Stimulated activated memory B cell treated with anti-CD40 and anti-IgM and Interleukin-4, amounts not matched to agents 10 μg/mL and 1 μg/mL and 100 μg/mL, for 72 hours (primary cell): Measurements from ENCODE around the gene COG7.
"Not testable (repeated sequence)": the region's sequence is repeated elsewhere in the genome, so short reads cannot be mapped to it uniquely, and the experiment has no call there.

Experiments used
- ATAC-seq: fragments of 150-1000 bp; cut with Tn5 transposase; 2 replicates; pipeline ENCODE4 v1.10.0; 2021
- H3K27ac Mint-ChIP-seq: one replicate; pipeline ENCODE4 v1.8.0; 2022; ENCODE audit warnings: mild to moderate bottlenecking, mixed read lengths
- H3K27me3 Mint-ChIP-seq: one replicate; pipeline ENCODE4 v1.8.0; 2022; ENCODE audit warnings: mixed read lengths
- H3K36me3 Mint-ChIP-seq: one replicate; pipeline ENCODE4 v1.8.0; 2022; ENCODE audit warnings: mixed read lengths
- H3K4me1 Mint-ChIP-seq: one replicate; pipeline ENCODE4 v1.8.0; 2022; ENCODE audit warnings: mixed read lengths
- H3K4me3 Mint-ChIP-seq: one replicate; pipeline ENCODE4 v1.8.0; 2022; ENCODE audit warnings: mild to moderate bottlenecking, moderate library complexity, mixed read lengths
- H3K9me3 Mint-ChIP-seq: one replicate; pipeline ENCODE4 v1.8.0; 2022; ENCODE audit warnings: mixed read lengths

The COG7 gene

DNA sequence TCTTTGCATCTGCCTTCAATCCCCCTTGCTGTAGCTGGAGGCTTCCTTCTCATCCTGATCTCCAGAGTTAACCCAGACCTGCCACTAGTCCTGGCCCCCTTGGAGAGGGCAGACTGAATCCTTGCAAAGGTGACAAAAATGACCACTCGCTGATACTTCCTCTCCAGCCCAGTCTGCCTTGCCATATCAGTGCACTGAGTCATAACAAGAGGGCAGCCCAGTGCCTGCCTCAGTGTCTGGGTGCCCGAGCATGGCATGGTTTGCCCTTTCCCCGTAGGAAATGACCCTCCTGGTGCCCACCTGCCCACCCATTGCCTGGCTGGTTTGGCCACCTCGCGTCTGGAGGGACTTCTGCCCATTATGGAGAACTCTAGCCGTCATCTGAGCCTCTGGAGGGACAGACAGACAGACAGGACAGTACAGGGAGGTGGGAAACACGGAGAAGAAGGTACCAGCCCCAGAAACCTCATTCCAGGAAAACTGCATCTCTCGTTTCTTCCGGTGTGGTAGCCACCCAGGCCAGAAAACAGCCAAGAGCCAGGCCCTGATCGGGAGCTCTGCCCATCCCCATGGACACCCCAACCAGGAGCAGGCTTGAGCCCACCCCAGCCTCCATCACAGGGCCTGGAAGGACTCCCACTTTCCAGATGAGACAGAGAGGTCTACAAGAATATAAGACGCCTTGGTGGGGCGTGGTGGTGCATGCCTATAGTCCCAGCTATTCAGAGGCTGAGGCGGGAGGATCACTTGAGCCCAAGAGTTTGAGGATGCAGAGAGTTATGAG, 79.4 kb downstream of the COG7 start:
- Mint-ChIP-seq H3K27ac (no peak overlapping the region), H3K27me3 (peaks cover 59% of the 10 kb centered on the region), H3K4me1 (peaks cover 7% of the 10 kb centered on the region), H3K36me3 (no peaks in the 10 kb centered on the region), H3K4me3 (no peak overlapping the region), H3K9me3 (no peaks in the 10 kb centered on the region)
- ATAC-seq = no peak

DNA sequence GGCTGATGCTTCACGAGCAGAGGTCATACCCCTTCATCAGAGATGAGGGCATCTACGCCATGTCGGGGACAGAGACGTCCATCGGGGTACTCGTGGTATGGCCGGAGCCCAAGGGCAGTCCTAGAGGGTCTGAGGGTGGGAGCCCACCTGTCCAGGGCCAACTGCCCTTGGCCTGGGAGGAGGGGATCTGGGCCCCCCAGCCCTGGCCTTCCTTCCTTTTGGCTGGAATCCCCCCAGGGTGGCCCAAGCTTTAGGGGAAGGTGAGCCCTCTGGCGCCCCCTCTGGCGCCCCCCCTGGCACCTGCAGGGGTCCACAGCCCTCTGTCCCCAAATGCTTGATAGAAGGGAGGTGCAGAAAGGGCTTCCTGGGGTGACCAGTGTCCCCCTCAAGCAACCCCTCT, 81.6 kb downstream of the COG7 start:
- peaks cover 7% of the 10 kb centered on the region for H3K4me1 Mint-ChIP-seq
- H3K27ac Mint-ChIP-seq = no peak overlapping the region
- ATAC-seq = no peak
- no peaks in the 10 kb centered on the region for H3K36me3 Mint-ChIP-seq
- H3K9me3 Mint-ChIP-seq = no peaks in the 10 kb centered on the region
- peaks cover 44% of the 10 kb centered on the region for H3K27me3 Mint-ChIP-seq
- H3K4me3 Mint-ChIP-seq = no peak overlapping the region

DNA sequence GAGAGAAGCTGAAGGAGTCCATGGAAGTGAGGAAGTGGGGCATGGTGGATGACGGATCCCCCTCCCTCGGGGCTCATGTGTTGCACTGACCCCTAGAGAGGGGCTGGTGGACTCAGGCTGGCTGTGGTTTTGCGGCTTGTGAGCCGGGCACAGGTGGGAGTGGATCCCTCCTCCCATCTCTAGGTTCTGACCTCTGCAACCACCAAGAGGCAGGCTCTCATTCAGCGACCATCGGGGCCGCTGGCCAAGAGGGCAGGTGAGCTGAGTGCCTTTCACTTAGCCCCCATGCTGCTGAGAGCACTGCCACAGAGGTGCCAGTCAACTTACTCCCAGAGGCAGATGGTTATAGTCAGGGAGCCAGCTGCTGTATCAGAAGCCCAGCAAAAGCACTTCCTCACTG, 83.6 kb downstream of the COG7 start:
- H3K27me3 Mint-ChIP-seq = peaks cover 34% of the 10 kb centered on the region
- H3K4me1 Mint-ChIP-seq = peaks cover 19% of the 10 kb centered on the region
- H3K4me3 Mint-ChIP-seq = no peak overlapping the region
- H3K36me3 Mint-ChIP-seq = no peaks in the 10 kb centered on the region
- no peak for ATAC-seq
- H3K9me3 Mint-ChIP-seq = no peaks in the 10 kb centered on the region
- no peak overlapping the region for H3K27ac Mint-ChIP-seq

DNA sequence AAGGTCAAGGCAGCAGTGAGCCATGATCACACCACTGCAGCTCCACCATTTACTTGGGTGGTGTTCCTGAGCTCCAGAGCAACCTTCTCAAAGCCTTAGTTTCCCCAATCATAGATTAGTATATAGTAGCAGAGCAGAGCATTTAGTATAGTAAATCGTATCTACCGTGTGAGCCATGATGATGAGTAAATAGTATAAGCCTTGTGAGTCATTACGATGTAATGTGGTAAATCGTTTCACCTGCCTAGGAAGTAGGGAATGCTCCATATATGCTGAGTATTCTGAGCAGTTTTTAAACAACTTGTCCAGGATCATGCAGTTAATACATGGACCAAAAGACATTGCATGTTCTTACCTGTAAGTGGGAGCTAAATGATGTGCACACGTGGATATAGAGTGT, 84.5 kb downstream of the COG7 start:
- ATAC-seq = no peak

DNA sequence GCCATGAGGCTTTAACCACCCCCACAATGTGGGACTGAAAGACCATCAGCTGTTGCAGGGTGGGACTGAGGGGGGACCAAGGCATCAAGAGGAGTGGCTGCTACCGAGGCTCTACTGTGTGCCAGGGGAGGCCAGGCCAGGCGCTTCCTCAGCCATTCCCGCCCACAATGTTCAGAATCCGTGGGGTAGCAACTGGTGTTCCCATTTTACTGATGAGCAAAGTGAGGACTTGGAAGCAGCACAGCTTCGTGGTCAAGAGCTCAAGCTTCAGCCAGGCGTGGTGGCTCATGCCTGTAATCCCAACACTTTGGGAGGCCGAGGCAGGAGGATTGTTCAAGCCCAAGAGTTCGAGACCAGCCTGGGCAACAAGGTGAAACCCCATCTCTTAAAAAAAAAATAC, 85.0 kb downstream of the COG7 start:
- no peak overlapping the region for H3K27ac Mint-ChIP-seq
- ATAC-seq = no peak
- no peaks in the 10 kb centered on the region for H3K36me3 Mint-ChIP-seq
- peaks cover 12% of the 10 kb centered on the region for H3K4me1 Mint-ChIP-seq
- peaks cover 19% of the 10 kb centered on the region for H3K27me3 Mint-ChIP-seq
- no peak overlapping the region for H3K4me3 Mint-ChIP-seq
- H3K9me3 Mint-ChIP-seq = no peaks in the 10 kb centered on the region

More for the DNA sequence above, 84.5 kb downstream of the COG7 start:
- Mint-ChIP-seq H3K27me3 (peaks cover 24% of the 10 kb centered on the region), H3K9me3 (no peaks in the 10 kb centered on the region), H3K4me1 (peaks cover 16% of the 10 kb centered on the region), H3K27ac (no peak overlapping the region), H3K36me3 (no peaks in the 10 kb centered on the region), H3K4me3 (no peak overlapping the region)

DNA sequence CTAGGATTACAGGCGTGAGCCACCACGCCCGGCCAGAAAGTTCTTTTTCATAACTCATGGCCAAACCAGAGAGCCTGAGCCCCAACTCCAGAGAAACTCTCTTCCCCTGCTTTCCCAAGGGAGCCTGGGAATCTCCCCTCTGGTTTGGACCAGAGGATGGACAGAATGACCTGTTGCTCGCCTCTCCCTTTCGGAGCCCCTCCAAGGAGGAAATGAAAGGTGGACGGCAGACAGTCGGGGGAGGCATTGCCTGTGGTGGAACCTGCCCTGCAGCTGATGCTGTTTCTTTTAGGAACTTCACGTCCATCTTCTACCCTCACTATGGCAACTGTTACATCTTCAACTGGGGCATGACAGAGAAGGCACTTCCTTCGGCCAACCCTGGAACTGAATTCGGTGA, 85.4 kb downstream of the COG7 start:
- H3K4me3 Mint-ChIP-seq = no peak overlapping the region

DNA sequence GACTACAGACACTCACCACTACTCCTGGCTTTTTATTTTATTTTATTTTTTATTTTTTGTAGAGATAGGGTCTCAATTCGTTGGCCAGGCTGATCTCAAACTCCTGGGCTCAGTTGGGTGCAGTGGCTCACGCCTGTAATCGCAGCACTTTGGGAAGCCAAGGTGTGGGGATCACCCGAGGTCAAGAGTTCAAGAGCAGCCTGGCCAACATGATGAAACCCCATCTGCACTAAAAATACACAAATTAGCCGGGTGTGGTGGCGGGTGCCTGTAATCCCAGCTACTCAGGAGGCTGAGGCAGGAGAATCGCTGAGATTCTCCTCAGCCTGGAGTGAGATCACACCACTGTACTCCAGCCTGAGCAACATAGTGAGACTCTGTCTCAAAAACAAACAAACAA, 86.6 kb downstream of the COG7 start:
- Mint-ChIP-seq H3K27me3 (peaks cover 18% of the 10 kb centered on the region), H3K4me1 (peaks cover 12% of the 10 kb centered on the region)
- H3K27ac Mint-ChIP-seq, H3K36me3 Mint-ChIP-seq, H3K9me3 Mint-ChIP-seq, H3K4me3 Mint-ChIP-seq, ATAC-seq: not testable (repeated sequence)

More for the DNA sequence above, 85.4 kb downstream of the COG7 start:
- no peak for ATAC-seq
- H3K36me3 Mint-ChIP-seq = no peaks in the 10 kb centered on the region
- H3K9me3 Mint-ChIP-seq = no peaks in the 10 kb centered on the region
- peaks cover 18% of the 10 kb centered on the region for H3K27me3 Mint-ChIP-seq
- H3K4me1 Mint-ChIP-seq = peaks cover 12% of the 10 kb centered on the region
- H3K27ac Mint-ChIP-seq = no peak overlapping the region

DNA sequence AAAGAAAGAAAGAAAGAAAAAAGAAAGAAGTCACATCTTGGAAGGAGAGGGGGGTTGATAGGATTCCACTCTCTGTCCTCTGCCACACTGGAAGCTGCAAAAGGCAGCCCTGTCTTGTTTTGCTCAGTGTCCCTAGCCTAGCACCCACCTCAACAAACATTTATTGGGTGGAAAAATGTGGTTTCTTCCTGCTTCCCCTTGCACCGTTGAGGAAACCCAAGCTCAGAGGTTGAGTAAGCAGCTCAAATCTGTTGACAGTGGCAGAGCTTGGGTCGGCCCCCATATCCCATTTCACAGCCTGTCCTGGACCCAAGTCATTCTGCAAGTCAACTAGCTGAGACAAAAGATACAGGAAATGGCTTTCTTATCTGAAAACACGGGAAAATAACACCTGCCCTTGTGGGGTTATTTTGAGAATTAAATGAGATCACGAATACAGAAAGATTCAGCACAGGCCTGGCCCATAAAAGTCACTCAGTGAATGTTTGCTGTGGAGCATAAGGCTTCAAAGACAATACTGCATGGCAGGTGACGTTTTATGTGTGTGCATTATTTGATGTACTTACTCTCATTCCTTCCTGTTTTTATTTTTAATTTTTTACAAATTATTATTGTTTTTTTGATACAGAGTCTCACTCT, 87.3 kb downstream of the COG7 start:
- H3K4me1 Mint-ChIP-seq = peaks cover 12% of the 10 kb centered on the region
- peak overlapping the region; percentile 4 for H3K4me3 Mint-ChIP-seq
- peaks cover 15% of the 10 kb centered on the region for H3K27me3 Mint-ChIP-seq
- H3K9me3 Mint-ChIP-seq = no peaks in the 10 kb centered on the region
- H3K36me3 Mint-ChIP-seq = no peaks in the 10 kb centered on the region
- H3K27ac Mint-ChIP-seq = peak overlapping the region; percentile 46
- peak; percentile 35 for ATAC-seq

DNA sequence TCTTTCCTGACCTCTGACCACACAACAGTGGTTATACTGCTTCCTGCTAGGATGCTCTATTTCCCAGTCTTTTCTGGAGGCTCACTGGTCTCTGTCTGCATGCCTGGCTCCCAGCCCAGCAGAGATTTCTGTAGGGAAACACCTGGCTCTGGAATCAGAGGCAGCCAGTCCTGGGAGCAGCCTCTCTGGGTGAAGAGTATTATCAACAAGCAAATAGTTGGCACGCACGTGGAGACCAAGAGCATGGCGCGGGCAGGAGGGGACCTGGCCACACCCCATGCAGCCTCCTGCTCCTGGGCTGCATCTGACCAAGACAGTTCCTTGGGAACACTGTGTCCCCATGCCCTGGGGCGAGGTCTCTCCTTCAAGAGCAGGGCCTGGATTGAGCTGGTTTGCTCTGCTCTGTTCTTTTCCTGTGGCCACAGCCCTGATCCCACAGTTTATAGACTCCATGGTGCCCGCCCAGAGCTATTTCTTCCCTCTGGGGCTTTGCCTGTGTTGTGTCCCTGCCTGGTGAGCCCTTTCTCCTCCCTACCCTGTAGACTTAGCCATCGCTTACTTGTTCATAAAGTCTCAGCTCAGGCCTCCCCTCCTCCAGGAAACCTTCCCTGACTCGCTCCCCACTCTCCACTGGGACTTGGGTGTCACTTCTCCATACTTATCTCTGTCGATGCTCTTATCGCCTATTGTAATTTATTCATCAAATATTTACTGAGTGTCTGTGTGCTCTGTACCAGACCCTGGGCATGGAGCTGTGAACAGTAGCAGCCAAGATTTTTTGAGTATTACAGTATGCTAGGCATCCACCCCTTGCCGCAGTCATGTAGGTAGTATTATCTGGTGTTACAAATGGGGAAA, 90.3 kb downstream of the COG7 start:
- peaks cover 12% of the 10 kb centered on the region for H3K4me1 Mint-ChIP-seq
- H3K4me3 Mint-ChIP-seq = no peak overlapping the region
- H3K27me3 Mint-ChIP-seq = peaks cover 16% of the 10 kb centered on the region
- no peak overlapping the region for H3K27ac Mint-ChIP-seq
- H3K9me3 Mint-ChIP-seq = no peaks in the 10 kb centered on the region
- no peak for ATAC-seq
- no peaks in the 10 kb centered on the region for H3K36me3 Mint-ChIP-seq

DNA sequence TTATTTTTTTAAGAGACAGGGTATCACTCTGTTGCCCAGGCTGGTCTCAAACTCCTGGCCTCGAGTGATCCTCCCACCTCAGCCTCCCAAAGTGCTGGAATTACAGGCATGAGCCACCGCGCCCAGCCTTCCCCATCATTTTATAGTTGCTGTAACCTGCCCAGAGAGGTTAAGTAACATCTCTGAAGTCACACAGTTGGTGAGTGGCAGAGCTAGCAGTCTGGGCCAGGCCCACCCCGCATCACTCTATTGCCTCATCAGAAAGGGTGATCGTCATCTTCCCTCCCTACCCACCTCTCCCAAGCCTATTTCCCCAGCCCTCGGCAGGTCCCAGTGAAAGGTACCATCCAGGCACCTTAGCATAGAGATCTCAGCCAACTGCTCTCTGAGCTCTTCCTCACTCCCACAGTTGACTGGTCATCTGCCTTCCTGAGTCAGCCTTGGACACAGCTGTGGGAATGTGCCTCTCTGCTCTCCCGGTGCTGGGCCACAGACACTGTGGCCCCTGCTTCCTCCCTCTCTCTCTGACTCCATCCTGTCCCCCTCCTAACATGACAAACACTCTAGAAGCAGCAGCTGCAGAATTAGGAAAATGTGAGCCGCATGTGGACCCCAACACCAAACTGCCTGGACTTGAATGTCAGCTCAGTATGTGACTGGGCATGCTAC, 93.8 kb downstream of the COG7 start:
- Mint-ChIP-seq H3K4me3 (no peak overlapping the region), H3K9me3 (no peaks in the 10 kb centered on the region), H3K27me3 (peaks cover 8% of the 10 kb centered on the region), H3K27ac (no peak overlapping the region), H3K4me1 (no peaks in the 10 kb centered on the region), H3K36me3 (no peaks in the 10 kb centered on the region)
- ATAC-seq = no peak

DNA sequence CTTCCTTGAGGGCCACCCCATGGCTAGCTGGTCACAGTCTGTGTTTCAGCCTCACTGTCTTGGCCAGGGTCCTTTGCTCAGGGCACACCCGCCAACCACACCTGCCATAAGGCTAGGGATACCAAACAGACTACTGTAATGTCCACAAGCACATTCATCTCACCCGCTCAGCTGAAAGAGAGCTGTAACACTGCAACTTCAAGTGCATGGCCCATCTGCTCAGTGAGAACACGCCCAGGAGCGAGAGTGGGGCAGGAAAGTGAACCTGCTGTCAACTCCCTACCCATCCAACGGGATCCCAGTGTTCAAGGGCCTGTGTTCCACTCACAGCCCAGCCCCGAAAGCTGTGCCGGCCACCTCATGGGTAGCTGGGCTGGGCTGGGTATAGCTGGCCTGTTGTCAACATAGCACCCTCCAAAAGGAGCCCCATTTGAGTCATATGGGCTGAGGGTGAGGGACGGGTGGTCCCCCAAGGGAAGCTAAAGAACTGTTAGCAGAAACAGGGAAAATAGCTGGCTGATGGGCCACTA, 95.2 kb downstream of the COG7 start:
- ATAC-seq = no peak
- H3K4me1 Mint-ChIP-seq = no peaks in the 10 kb centered on the region
- no peak overlapping the region for H3K4me3 Mint-ChIP-seq
- no peaks in the 10 kb centered on the region for H3K36me3 Mint-ChIP-seq
- peaks cover 8% of the 10 kb centered on the region for H3K27me3 Mint-ChIP-seq
- H3K27ac Mint-ChIP-seq = no peak overlapping the region
- H3K9me3 Mint-ChIP-seq = no peaks in the 10 kb centered on the region

DNA sequence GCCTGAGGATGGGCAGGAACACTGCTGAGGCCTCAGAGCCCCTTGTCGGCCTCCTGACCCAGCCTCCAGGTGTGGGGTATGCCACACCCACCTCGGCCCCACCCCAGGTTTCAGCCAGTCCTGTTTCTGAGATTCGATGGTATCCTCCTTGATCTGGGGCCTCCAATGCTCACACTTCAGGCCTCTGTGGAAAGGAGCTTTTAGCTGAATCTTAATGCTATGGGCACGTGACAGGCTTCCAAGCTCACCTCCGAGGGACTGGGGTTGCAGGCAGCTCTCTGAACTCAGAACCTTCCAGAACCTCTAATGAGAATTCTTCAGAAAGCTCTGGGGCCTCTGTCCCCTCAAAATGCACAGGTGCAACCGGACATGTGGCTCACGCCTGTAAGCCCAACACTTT, 96.0 kb downstream of the COG7 start:
- Mint-ChIP-seq H3K27ac (no peak overlapping the region), H3K27me3 (peaks cover 10% of the 10 kb centered on the region), H3K9me3 (peaks cover 6% of the 10 kb centered on the region), H3K4me1 (no peaks in the 10 kb centered on the region), H3K4me3 (no peak overlapping the region), H3K36me3 (no peaks in the 10 kb centered on the region)
- ATAC-seq = no peak

DNA sequence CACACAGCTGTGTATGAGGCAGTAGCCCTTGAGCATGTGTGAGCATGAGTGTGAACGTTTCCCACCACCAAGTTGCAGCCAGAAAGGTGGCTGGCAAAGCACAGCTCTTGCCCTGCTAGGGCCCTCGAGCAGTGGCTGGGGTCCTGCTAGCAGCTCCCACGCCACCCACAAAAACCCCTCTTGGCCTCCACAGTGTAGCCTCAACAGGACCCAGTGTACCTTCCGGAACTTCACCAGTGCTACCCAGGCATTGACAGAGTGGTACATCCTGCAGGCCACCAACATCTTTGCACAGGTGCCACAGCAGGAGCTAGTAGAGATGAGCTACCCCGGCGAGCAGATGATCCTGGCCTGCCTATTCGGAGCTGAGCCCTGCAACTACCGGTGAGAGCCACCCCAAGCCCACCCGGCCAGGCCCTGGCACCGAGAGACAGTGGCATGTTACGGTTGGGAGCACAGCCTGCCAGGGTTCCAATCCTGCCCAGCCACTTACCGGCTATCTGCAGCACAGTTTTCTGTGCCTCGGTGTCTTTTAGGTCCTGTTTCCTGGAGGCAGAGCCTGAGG, 97.8 kb downstream of the COG7 start:
- Mint-ChIP-seq H3K4me3 (no peak overlapping the region), H3K9me3 (peaks cover 7% of the 10 kb centered on the region), H3K27ac (no peak overlapping the region), H3K36me3 (no peaks in the 10 kb centered on the region), H3K27me3 (peaks cover 17% of the 10 kb centered on the region), H3K4me1 (peaks cover 6% of the 10 kb centered on the region)
- ATAC-seq = no peak

DNA sequence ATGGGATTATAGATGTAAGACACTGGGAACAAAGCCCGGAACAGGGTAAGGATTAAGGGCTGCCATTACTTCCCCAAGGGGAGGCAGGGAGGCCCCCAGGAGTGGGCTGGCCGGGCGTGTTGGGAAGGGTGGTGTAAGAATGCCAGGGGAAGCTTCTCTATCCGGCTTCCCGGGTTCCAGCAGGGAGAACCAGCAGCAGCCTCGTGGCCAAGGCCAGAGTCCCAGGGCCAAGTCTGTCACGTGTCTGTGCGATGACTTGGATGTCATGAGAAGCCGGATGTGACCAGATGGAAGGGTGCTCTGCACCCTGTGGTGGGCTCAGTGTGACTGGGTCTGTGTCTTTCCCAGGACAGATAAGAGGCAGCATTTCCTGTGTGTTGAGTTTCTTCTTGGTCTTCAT, 98.7 kb downstream of the COG7 start:
- Mint-ChIP-seq H3K4me3 (no peak overlapping the region), H3K27ac (no peak overlapping the region), H3K36me3 (no peaks in the 10 kb centered on the region), H3K27me3 (peaks cover 13% of the 10 kb centered on the region), H3K9me3 (peaks cover 7% of the 10 kb centered on the region), H3K4me1 (peaks cover 8% of the 10 kb centered on the region)
- ATAC-seq = no peak
